Measurements from ENCODE around the gene ACOT7. TPM values are rescaled to one million over a fixed set of nuclear protein-coding genes. Genes with fewer than 3 reads are reported as not detected.

ACOT7 gene
- total RNA-seq, 1 donor from 2014 or later = 48.1 TPM

GRCh38 chr1:6347641-6348487, 45.7 kb downstream of the ACOT7 start:
- peak; percentile 77 for TF ChIP-seq CTCF (IDR thresholded peaks at IDR 0.05)
- no peak for DNase-seq (ENCODE audit: low spot score)
- no peak overlapping the region for H3K4me3 Mint-ChIP-seq (ENCODE audit: unreplicated experiment)
- H3K4me1 Mint-ChIP-seq (ENCODE audit: low read depth) = peaks cover 12% of the 10 kb centered on the region
- no peaks in the 10 kb centered on the region for H3K27me3 Mint-ChIP-seq (ENCODE audit: low read depth)
- no peaks in the 10 kb centered on the region for H3K9me3 Mint-ChIP-seq (ENCODE audit: low read depth)
- peak overlapping the region; percentile 29 for H3K27ac Mint-ChIP-seq (ENCODE audit: unreplicated experiment)
- peaks cover 1% of the 10 kb centered on the region for H3K36me3 Mint-ChIP-seq (ENCODE audit: low read depth)

- TF ChIP-seq CTCF (IDR thresholded peaks at IDR 0.05) = no peak
- H3K4me1 Mint-ChIP-seq (ENCODE audit: low read depth) = peaks cover 19% of the 10 kb centered on the region
- H3K36me3 Mint-ChIP-seq (ENCODE audit: low read depth) = peaks cover 1% of the 10 kb centered on the region
- H3K9me3 Mint-ChIP-seq (ENCODE audit: low read depth) = no peaks in the 10 kb centered on the region
- no peaks in the 10 kb centered on the region for H3K27me3 Mint-ChIP-seq (ENCODE audit: low read depth)
- H3K4me3 Mint-ChIP-seq (ENCODE audit: unreplicated experiment) = no peak overlapping the region
- H3K27ac Mint-ChIP-seq (ENCODE audit: unreplicated experiment) = no peak overlapping the region
- no peak for DNase-seq (ENCODE audit: low spot score)
Observed at GRCh38 chr1:6345460-6345859, 48.1 kb downstream of the ACOT7 start.

GRCh38 chr1:6345009-6345408, 48.6 kb downstream of the ACOT7 start:
- Mint-ChIP-seq H3K27ac (ENCODE audit: unreplicated experiment) (no peak overlapping the region), H3K4me1 (ENCODE audit: low read depth) (peaks cover 15% of the 10 kb centered on the region), H3K4me3 (ENCODE audit: unreplicated experiment) (no peak overlapping the region), H3K9me3 (ENCODE audit: low read depth) (no peaks in the 10 kb centered on the region), H3K27me3 (ENCODE audit: low read depth) (no peaks in the 10 kb centered on the region), H3K36me3 (ENCODE audit: low read depth) (peaks cover 1% of the 10 kb centered on the region)
- TF ChIP-seq CTCF (IDR thresholded peaks at IDR 0.05) = no peak
- DNase-seq (ENCODE audit: low spot score) = no peak

- DNase-seq (ENCODE audit: low spot score) = no peak
- no peak overlapping the region for H3K4me3 Mint-ChIP-seq (ENCODE audit: unreplicated experiment)
- peaks cover 12% of the 10 kb centered on the region for H3K4me1 Mint-ChIP-seq (ENCODE audit: low read depth)
- peak; percentile 96 for TF ChIP-seq CTCF (IDR thresholded peaks at IDR 0.05)
- H3K27ac Mint-ChIP-seq (ENCODE audit: unreplicated experiment) = no peak overlapping the region
- peaks cover 1% of the 10 kb centered on the region for H3K36me3 Mint-ChIP-seq (ENCODE audit: low read depth)
- H3K27me3 Mint-ChIP-seq (ENCODE audit: low read depth) = no peaks in the 10 kb centered on the region
- no peaks in the 10 kb centered on the region for H3K9me3 Mint-ChIP-seq (ENCODE audit: low read depth)
Observed at GRCh38 chr1:6343506-6344405, 49.8 kb downstream of the ACOT7 start.

GRCh38 chr1:6342056-6342455, 51.5 kb downstream of the ACOT7 start:
- H3K36me3 Mint-ChIP-seq (ENCODE audit: low read depth) = peaks cover 4% of the 10 kb centered on the region
- no peaks in the 10 kb centered on the region for H3K9me3 Mint-ChIP-seq (ENCODE audit: low read depth)
- H3K4me3 Mint-ChIP-seq (ENCODE audit: unreplicated experiment) = no peak overlapping the region
- H3K27me3 Mint-ChIP-seq (ENCODE audit: low read depth) = no peaks in the 10 kb centered on the region
- peak overlapping the region; percentile 74 for H3K27ac Mint-ChIP-seq (ENCODE audit: unreplicated experiment)
- H3K4me1 Mint-ChIP-seq (ENCODE audit: low read depth) = peaks cover 12% of the 10 kb centered on the region
- DNase-seq (ENCODE audit: low spot score) = no peak
- TF ChIP-seq CTCF (IDR thresholded peaks at IDR 0.05) = no peak
